Endometrial microvascular endothelial cells (primary cell): ENCODE measurements around the gene RASD2. TPM values are rescaled to one million over a fixed set of nuclear protein-coding genes. Genes with fewer than 3 reads are reported as not detected.

Experiments
- in situ Hi-C: cut with HindIII; loops from 2 replicates; pipeline ENCODE4 v1.10.0; 2017; ENCODE audit warnings: low sequenced_read_pairs, low pct_unique_long_range_greater_than_20kb; ENCODE audit errors: inconsistent ontology term
- total RNA-seq: library from RNA; depleted of rRNA; stranded (reverse); fragments of >200 nt; gene quantifications from one replicate; pipeline ENCODE4 v1.2.3, GENCODE V29; 2015; ENCODE audit errors: inconsistent ontology term

RASD2 gene
- total RNA-seq, 1 donor from 2014 or later = not detected

DNA sequence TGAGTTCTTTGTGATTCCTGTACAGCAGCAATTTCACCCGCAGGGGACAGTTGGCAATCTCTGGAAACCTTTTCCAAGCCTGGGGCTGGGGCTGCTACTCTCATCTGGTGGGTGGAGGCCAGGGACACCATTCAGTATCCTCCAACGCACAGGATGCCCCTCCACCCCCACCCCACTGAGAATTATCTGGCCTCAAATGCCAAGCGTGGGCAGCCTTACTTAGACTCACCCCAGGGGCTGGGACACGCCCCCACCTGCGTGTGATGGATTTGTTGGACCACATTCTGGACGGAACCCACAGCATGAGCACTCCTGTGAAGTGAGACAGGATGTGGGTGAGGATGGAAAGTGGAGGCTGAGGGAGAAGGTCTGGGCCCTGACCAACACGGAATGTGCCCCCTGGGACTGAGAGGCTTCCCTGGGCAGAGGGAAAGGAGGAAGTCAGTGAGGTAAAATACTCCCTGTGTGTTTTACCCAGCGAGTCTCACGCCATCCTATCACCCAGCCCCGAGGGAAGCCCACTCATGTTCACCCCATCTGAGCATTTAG is 13.7 kb downstream of the RASD2 start:
- in situ Hi-C loops = no loop called here

DNA sequence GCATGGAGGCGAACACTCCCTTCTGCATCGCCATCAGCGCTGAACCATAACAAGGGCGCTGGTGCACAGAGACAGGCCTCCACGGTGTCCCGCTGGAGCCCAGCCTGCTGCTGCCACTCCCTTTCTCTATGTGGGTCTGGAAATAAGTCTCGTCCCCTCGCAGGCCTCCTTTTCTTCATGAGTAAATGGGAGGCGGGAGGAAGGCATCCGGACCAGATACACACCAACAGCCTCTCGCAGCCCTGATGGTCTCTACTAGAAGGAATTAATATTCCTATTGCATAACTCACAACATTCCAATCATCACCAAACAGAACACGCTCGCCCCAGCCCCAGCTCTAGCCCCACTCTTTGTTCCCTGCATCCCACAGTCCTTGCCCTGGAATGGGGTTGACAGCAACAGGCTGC is 14.9 kb downstream of the RASD2 start:
- in situ Hi-C loops = no loop called here

- in situ Hi-C loops = no loop called here
Measured at GRCh38 chr22:35555946-35556547, 15.4 kb downstream of the RASD2 start.

- in situ Hi-C loops = no loop called here
Measured at GRCh38 chr22:35556666-35557065, 16.0 kb downstream of the RASD2 start.

GRCh38 chr22:35558031-35558430 is 17.4 kb downstream of the RASD2 start:
- in situ Hi-C loops = no loop called here

- in situ Hi-C loops = no loop called here
Measured at GRCh38 chr22:35558719-35559118, 18.1 kb downstream of the RASD2 start.

DNA sequence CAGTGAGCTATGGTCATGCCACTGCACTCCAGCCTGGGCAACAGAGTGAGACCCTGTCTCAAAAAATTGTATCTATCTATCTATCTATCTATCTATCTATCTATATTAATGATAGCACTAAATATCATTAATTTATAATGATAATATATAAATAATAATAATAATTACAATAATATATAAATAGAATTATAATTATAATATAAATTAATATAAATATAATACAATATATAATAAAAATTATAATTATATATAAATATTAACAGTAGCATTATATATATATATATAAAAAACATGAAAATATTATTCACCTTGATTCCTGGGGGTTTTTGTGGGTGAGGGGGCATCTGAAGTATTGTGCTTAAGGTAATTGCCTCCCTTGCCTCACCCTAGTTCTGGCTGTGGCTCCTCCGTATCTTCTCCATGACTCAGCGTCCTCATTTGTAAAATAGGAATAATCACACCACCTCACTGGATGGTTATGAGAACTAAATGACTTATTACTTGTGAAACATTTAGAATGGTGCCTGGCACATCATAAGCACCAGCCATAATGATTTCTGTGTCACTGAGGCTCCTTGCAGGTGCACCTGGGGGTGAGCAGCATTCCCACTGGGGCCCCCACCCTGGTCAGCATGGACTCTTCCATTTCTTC is 18.8 kb downstream of the RASD2 start:
- in situ Hi-C loops = no loop called here

DNA sequence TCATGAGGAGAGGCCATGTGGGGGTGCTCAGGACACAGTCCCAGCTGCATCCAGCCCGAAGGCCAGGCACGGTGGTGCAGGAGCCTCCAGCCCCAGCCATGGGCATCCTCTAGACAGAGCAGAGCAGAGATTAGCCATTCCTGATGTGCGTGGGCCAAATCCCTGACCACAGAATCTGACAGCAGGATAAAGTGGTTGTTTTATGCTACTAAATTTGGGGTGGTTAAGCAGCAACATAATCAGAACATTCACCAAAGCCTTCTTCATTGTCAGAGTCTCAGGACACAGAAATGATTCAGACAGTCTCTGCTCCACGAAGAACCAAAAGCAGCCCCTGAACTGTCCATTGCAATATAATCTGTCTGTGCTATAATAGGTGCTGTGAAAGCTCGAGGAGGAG is 19.7 kb downstream of the RASD2 start:
- in situ Hi-C loops = no loop called here

GRCh38 chr22:35560824-35561223 is 20.2 kb downstream of the RASD2 start:
- in situ Hi-C loops = no loop called here

DNA sequence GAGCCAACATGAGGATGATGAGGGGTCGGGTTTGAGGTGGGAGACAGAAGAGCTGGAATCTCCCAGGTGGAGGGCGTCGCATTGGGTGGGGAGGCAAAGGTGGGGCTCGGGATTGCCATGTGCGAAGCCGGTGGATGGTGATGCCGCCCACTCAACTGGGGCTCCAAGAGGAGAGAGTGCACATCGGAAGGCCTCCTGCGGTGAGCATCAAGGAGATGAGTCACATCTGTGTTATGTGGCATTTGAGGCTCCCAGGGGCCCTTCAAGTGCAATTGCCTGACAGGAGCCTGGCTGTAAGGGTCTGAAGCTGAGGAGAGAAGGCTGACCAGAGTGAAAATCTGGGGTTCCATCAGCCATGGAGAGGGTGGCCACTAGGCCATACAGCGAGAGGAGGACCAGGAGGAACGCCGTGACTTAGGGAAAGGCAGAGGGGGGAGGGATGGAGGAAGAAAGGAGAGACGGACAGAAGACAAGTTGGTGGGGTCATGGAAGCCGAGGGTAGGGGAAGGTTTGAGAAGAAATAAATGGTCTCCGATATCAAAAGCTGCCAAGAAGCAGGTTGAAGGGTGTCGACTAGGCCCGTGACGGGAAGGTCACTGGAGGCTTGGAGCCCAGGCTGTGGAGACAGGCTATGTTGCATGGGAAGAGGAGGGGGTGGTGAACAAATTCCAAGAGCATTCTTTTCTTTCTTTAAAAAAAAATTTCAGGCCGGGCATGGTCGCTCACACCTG is 21.3 kb downstream of the RASD2 start:
- in situ Hi-C loops = no loop called here

DNA sequence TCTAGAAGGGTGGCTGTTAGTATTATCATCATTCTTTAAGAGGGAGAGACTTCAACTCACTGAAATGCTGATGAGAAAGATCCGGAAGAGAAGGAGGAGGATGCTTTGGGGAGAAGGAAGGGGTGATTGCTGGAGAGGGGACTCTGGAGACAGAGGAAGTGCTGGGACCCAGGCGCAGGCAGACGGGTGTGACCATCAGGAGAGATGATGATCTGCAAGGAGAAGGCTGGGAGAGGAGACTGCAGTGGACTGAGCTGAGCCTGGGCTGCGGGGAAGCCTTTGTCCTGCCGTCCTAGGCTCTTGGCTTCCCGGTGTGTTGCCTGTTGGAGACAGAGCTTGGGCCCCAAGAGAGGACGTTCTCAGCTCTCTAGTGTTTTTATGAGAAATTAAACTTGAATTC is 22.6 kb downstream of the RASD2 start:
- in situ Hi-C loops = no loop called here

DNA sequence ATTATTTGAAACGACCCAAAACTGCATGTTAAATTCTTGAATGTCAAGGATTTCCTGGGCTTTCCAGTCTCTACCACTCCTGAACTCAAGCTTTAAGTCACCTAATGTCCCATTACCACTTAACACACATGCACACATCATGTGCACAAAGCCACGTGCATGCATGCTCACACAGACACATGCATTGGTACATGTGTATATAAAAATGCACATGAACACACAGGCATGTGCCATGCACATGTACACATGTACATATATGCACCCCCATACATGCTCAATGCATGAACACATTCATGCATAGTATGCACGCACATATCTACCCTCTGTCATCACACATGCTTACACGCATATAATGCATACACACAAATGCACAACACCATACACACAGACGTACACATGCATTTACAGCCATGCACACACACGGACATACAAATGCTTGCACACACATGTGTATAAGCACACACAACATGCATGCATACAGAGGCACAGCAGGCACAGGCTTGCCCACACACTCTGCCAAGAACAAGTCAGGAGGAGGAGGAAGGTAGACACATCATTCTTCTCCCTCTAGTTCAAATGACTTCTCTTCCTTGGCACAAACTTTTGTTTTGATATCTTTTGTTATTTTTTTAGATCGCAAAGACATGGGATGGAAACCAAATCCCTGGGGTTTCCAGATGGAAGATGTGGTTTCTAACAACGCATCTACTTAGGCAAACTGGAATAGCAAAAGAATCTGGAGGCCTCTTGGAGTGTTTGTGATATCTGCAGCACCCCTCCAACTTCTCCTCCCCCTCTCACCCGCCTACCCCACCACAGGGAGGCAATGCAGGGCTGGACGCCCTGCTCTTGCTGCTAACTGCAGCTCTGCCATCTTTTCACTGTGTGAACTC is 24.6 kb downstream of the RASD2 start:
- in situ Hi-C loops = no loop called here

DNA sequence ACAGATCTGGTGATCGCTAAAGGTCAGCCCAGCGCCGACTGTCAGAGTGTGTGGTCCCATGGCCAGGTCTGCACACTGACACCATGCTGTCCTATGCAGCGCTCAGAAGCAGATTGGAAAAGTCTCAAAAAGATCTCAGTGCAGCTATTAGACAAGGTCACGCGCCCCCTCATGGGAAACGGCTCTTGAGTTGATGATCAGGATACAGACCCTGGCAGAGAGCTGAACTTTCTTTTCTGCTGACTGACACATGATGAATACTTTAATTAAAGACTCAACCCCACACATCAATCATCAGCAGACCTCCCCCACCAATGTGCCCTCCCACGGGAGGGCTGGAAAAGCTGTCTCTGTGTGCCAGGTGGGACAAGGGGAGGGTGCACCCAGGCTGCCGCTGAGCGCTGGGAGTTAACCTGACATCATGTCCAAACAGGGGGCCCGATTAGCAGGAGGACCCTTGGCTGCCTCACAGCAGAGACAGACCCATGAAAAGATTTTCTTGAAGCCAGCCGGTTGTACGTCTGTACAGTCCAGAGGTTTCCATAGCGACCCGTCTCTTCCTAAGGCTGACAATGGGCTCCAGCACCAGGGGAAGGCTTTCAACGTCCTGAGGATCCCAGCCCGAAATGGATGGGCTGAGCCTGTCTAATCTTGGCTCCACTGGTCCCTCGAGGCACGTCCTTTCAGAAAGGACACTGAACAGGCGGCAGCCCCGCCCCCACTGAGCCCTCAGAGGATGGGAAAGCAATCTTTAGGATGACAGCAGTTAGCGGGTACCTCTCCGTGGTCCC is 26.9 kb downstream of the RASD2 start:
- in situ Hi-C loops = no loop called here

DNA sequence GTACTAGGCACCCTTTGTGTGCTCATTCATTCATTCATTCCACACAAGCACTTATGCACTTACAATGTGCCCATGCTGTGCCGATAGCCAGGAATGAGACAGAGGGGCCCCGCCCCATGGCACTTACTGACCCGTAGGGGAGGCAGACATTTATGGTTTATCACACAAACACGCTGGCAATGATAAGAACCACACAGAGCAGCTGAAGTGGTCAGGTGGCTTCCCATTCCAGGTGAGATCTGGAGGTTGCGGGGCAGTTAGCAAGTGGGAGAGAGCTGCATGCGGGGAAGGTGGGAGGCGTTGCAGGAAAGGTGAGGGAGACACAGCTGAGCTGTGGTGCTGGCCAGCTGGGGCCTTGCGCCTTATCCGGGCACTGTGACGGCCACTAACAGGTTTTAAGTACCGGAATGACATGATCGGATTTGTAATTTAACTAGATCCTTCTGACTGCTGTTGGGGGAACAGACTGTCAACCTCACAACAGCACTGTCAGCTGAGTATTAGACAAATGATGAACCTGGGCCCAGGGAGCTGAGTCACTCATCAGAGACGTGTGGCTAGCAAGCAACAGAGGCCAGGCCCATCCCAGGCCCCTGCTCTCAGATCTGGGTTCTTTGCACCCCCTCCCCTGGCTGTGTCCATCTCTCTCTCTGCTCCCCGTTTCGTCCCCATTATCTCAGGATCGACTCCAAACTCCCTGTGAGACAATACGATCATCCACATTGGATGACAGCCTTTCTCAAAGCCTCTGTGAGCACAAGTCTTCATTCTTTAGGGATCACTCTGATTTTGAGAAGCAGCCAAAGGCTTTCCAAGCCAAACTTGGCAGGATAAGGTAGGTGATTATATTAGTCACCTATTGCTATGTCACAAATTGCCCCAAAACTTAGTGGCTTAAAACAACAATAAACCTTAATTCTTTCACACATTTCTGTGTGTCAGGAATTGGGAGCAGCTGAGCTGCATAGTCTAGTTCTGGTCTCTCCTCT is 28.4 kb downstream of the RASD2 start:
- in situ Hi-C loops = no loop called here

DNA sequence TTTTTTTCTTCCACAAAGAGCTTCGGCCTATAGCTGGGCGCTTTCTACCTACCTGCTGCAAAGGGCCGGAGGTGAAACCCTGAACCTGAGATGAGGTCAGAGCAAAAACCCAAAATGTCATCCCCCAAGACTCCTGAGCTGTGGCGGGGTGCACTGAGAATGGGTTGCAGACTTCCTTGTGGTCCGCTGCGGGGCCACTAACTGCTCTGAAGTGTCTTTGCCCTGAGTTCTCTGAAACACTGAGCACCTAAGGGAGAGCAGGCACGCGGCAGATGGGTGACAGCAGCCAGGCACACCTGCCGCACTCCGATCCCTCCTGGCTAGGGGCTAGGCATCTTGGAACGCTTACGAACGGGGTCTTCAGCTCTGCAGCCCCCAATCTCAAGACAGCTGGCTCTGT is 29.3 kb downstream of the RASD2 start:
- in situ Hi-C loops = no loop called here

GRCh38 chr22:35570686-35571194 is 30.1 kb downstream of the RASD2 start:
- in situ Hi-C loops = no loop called here

DNA sequence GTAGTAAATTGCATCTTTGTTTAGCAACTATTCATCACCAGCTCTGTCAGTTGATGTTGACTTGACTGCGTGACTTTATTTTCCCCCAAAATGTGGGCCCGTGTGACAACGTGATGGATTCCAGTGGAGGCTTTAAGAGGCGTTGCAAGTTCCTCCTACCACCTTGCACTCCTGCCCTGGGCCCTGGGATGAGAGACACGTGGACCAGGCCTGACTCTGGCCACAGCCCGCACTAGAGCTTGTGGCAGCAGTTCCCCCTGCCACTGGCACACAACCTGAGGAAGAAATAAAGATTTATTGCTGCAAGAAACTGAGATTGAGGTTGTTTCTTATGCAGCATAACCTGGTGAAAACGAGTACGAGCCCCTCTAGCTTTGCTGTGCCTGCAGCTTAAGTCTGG is 31.9 kb downstream of the RASD2 start:
- in situ Hi-C loops = no loop called here
